ENCODE measurements around the gene ZNF398.
"Not testable (repeated sequence)": the region's sequence is repeated elsewhere in the genome, so short reads cannot be mapped to it uniquely, and the experiment has no call there.

ZNF398 gene

DNA sequence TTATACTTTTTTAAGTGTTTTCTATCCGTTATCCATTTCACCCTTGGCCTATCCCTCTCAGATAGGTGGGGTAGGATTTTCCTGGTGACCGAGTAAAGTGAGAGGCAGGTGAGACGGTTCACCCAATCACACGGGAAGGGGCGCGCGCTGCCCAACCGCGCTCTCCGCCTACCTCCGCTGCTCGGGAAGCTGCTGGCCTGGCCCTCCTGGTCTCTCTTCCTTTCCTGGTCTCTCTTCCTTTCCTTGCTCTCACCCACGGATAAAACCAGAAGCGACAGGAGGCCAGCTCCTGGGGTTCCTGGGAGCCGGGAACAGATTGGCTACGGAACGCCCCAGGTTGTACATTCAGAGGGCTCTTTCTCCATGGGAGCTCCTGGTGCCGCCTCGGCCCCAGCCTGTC, 77.9 kb downstream of the ZNF398 start:
- DNase-seq (ENCODE audit: low read depth in 2 of 2) = no peak
- H3K4me3 ChIP-seq (replicated peaks in 1 of 2; ENCODE audit: low read depth in 2 of 2, low read length in 2 of 2) = no peak overlapping the region
- TF ChIP-seq, protein P1, sequence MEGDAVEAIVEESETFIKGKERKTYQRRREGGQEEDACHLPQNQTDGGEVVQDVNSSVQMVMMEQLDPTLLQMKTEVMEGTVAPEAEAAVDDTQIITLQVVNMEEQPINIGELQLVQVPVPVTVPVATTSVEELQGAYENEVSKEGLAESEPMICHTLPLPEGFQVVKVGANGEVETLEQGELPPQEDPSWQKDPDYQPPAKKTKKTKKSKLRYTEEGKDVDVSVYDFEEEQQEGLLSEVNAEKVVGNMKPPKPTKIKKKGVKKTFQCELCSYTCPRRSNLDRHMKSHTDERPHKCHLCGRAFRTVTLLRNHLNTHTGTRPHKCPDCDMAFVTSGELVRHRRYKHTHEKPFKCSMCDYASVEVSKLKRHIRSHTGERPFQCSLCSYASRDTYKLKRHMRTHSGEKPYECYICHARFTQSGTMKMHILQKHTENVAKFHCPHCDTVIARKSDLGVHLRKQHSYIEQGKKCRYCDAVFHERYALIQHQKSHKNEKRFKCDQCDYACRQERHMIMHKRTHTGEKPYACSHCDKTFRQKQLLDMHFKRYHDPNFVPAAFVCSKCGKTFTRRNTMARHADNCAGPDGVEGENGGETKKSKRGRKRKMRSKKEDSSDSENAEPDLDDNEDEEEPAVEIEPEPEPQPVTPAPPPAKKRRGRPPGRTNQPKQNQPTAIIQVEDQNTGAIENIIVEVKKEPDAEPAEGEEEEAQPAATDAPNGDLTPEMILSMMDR (IDR thresholded peaks at IDR 0.05; ENCODE audit: low read depth, low read length) = no peak

DNA sequence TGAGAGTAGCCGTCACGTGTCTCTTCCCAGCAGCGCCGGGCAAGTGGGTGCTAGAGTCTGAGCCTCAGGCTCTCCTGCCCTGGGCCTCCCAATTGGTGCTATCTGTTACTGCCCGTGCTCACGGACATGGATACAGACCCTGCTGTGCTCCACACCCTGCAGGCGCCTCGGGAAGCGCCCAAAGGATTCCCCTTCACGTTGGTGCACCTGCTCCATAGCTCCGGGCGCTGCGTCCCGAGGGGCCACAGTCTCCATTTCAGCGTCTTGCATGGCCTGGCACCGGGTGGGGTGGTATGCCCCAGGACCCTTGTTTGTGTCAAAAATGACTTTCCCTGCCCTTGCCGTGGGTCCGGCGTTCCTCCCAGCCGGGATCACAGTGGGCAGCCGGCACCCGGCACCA, 78.4 kb downstream of the ZNF398 start:
- TF ChIP-seq, protein P1 (IDR thresholded peaks at IDR 0.05; ENCODE audit: low read depth, low read length) = no peak
- no peak for DNase-seq (ENCODE audit: low read depth in 2 of 2)
- no peak overlapping the region for H3K4me3 ChIP-seq (replicated peaks in 1 of 2; ENCODE audit: low read depth in 2 of 2, low read length in 2 of 2)

DNA sequence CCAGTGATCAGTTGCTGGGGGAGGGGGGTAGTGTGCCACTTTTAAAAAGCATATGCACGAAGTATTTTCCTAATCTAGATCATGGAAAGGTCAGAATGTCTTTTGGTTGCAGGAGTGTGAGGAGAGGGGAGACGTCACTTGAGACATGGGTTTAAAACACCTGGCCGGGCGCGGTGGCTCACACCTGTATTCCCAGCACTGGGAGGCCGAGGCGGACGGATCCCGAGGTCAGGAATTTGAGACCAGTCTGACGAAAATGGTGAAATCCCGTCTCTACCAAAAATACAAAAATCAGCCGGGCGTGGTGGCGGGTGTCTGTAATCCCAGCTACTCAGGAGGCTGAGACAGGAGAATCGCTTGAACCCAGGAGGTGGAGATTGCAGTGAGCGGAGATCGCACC, 79.1 kb downstream of the ZNF398 start:
- not testable (repeated sequence) for H3K4me3 ChIP-seq (replicated peaks in 1 of 2; ENCODE audit: low read depth in 2 of 2, low read length in 2 of 2); DNase-seq (ENCODE audit: low read depth in 2 of 2)

DNA sequence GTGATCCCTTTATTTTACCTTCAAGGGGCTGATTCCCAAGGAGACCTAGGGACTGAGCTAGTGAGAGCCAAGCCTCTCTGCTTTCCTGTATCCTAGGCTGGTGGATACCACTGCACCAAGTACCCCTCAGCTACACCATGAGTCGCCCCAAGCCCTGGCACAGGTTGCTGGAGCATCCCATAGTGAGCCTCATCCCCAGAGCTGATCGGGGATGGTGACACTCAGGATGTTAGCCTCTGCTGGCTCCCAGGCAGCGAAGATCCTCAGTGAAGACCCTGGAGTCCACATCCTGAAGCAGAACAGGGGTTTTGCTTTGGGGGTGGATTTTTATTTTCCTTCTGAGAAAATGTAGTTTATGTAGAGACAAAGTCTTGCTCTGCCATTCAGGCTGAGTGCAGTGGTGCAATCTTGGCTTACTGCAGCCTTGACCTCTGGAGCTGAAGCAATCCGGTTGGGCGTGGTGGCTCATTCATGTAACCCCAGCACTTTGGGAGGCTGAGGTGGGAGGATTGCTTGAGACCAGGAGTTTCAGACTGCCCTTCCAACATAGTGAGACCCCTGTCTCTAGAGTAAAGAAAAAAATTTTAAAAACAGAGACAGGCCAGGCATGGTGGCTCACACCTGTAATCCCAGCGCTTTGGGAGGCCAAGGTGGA, 79.7 kb downstream of the ZNF398 start:
- H3K4me3 ChIP-seq (replicated peaks in 1 of 2; ENCODE audit: low read depth in 2 of 2, low read length in 2 of 2) = no peak overlapping the region
- peak in 1 of 2 donors; percentile 32 for DNase-seq (ENCODE audit: low read depth in 2 of 2)
- TF ChIP-seq, protein P1 (IDR thresholded peaks at IDR 0.05; ENCODE audit: low read depth, low read length) = no peak

DNA sequence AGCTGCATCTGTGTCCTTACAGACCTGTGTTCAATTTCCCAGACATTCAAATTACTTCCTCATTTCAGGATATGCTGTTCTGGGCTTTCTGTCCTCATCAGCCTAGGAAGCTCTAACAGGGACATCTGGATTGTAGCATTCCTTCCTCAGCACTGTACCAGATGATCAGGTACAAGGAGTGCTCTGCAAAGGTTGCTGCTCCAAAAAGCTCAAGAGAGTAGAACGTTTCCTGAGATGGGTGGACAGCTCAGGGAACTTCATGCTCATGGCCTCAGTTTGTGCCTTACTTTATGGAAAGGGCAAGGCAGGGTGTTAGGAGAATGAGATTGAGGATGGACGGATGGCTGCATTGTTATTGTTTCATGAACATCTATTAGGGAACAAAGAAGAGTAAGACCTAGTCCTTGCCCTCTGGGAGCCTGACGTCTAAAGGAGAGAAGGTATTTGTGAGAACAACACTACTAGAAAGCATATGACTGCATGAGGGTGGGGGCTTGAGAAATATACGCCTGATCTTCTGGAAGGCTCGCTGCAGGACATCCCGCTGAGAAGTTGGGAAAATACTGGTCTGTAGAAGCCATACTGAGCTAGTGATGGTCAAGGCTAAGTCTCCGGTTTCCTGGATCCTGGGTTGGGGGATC, 81.7 kb downstream of the ZNF398 start:
- DNase-seq (ENCODE audit: low read depth in 2 of 2) = peak in 1 of 2 donors; percentile 10
- TF ChIP-seq, protein P1 (IDR thresholded peaks at IDR 0.05; ENCODE audit: low read depth, low read length) = no peak
- H3K4me3 ChIP-seq (replicated peaks in 1 of 2; ENCODE audit: low read depth in 2 of 2, low read length in 2 of 2) = no peak overlapping the region

DNA sequence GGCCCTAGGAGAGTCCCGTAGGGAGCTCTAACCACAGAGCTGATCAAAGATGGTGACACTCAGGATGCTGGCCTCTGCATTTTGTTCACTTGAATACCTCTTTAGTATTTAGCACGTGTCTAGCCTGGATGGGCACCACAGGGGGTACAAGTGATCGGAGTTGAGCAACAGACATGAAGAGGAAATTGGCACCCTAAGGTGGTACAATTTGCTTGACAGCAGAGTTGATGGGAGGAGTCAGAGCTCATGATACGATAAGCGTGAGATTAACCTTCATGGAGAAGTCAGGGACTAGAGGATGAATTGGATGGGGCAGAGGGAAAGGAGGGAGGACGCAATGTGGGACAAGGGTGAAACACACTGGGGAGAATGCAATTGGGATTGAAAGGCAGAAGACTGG, 82.3 kb downstream of the ZNF398 start:
- no peak for DNase-seq (ENCODE audit: low read depth in 2 of 2)
- no peak overlapping the region for H3K4me3 ChIP-seq (replicated peaks in 1 of 2; ENCODE audit: low read depth in 2 of 2, low read length in 2 of 2)
- TF ChIP-seq, protein P1 (IDR thresholded peaks at IDR 0.05; ENCODE audit: low read depth, low read length) = no peak

DNA sequence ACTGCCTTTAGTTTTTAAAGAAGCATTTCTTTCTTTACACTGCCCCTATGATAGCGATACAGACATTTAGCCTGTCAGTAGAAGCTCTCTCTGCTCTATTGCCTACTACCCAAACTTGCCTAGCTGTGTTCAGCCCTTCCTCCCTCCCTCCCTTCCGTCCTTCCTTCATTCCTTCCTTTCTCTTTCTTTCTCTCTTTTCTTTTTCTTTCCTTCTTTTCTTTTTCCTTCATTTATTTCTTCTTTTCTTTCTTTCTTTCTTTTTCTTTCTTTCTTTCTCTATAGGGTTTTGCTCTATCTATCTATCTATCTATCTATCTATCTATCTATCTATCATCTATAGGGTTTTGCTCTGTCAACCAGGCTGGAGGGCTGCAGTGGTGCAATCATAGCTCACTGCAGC, 85.1 kb downstream of the ZNF398 start:
- no peak for DNase-seq (ENCODE audit: low read depth in 2 of 2)
- H3K4me3 ChIP-seq (replicated peaks in 1 of 2; ENCODE audit: low read depth in 2 of 2, low read length in 2 of 2) = no peak overlapping the region
- TF ChIP-seq, protein P1 (IDR thresholded peaks at IDR 0.05; ENCODE audit: low read depth, low read length) = no peak

Measured in cardiac fibroblast (primary cell).